MM.1S (cell line): ENCODE measurements around the gene SSTR4.

Experiments used
- CTCF ChIP-seq: fragments of 300-600 bp; sonication (generic); IDR thresholded peaks from 2 replicates; pipeline ENCODE4 v1.5.1; 2016; ENCODE audit warnings: antibody characterized with exemption, low read length, mixed read lengths
- EZH2 ChIP-seq: fragments of 300-600 bp; sonication (generic); optimal IDR thresholded peaks from 2 replicates; pipeline ENCODE3; 2017; ENCODE audit warnings: low read depth, mild to moderate bottlenecking, antibody characterized with exemption, low read length, mixed read lengths

GRCh38 chr20:23077277-23077676, 42.2 kb downstream of the SSTR4 start:
- TF ChIP-seq CTCF = no peak
- TF ChIP-seq EZH2 = no peak
